Endothelial cell of umbilical vein (primary cell): Measurements from ENCODE around the gene ZNF57. TPM values are rescaled to one million over a fixed set of nuclear protein-coding genes. Genes with fewer than 3 reads are reported as not detected.

ENCODE experiments used
- BruUV-seq: library from RNA; stranded (reverse); fragments of 400-500 nt; replicated peaks from 2 replicates; lab custom pipeline; 2021; lab: Mats Ljungman, UMichigan
- CTCF ChIA-PET: fragments of 300-600, 350-600 bp; sonication (Branson Sonifier 250); formaldehyde crosslinking; loops from one replicate; lab custom pipeline; 2021; ENCODE audit warnings: antibody characterized with exemption, inconsistent platforms; lab: Charles Lee
- POLR2A ChIA-PET: fragments of 300-600, 350-600 bp; sonication (Branson Sonifier 250); formaldehyde crosslinking; loops from one replicate; lab custom pipeline; 2021; ENCODE audit warnings: antibody characterized with exemption, inconsistent platforms; lab: Charles Lee
- DNase-seq: peaks from one replicate; pipeline ENCODE4 v3.0.0-alpha.2; 2011; ENCODE audit warnings: low read depth, low spot score
- FAIRE-seq: peaks from 2 replicates; lab custom pipeline; 2011; peaks lifted over from hg19 to GRCh38; lab: Jason Lieb, UNC
- H2AFZ ChIP-seq: 2 replicates; pipeline ENCODE4 v1.6.0; 2012; ENCODE audit warnings: low read depth, low read length, control low read depth, inconsistent platforms
- H3K27ac ChIP-seq: 2 replicates; pipeline ENCODE4 v1.5.1; 2011; ENCODE audit warnings: low read depth, mild to moderate bottlenecking, control low read depth, low read length, moderate library complexity; ENCODE audit not compliant: insufficient read depth
- H3K27me3 ChIP-seq, 2 experiments: 2 replicates each; pipeline versions ENCODE4 v1.6.0 to v1.6.1; 2011; ENCODE audit warnings: low read length in 2 of 2, mixed read lengths in 1 of 2; ENCODE audit not compliant: control insufficient read depth in 2 of 2, insufficient read depth in 2 of 2
- H3K36me3 ChIP-seq, 2 experiments: 2 replicates in 1 of 2; 3 replicates in 1 of 2; pipeline ENCODE4 v1.5.1; 2011; ENCODE audit warnings: low read length in 2 of 2, mild to moderate bottlenecking in 1 of 2, moderate library complexity in 1 of 2; ENCODE audit not compliant: control insufficient read depth in 2 of 2, insufficient read depth in 2 of 2; ENCODE audit errors: extremely low read depth in 1 of 2
- H3K4me1 ChIP-seq: 3 replicates; pipeline ENCODE4 v1.5.1; 2011; ENCODE audit warnings: mild to moderate bottlenecking, low read length; ENCODE audit not compliant: control insufficient read depth, insufficient read depth; ENCODE audit errors: extremely low read depth
- H3K4me2 ChIP-seq: 2 replicates; pipeline ENCODE4 v1.6.1; 2011; ENCODE audit warnings: low read length, control low read depth, mixed read lengths; ENCODE audit not compliant: insufficient read depth
- H3K4me3 ChIP-seq, 3 experiments: fragments of 200-600 bp in 1 of 3; sonication (generic), shearing (Covaris generic) in 1 of 3; replicated peaks in 1 of 3; 2 replicates each; pipeline ENCODE4 v1.5.1; 2011 to 2016; ENCODE audit warnings: control low read depth in 3 of 3, low read length in 3 of 3, mild to moderate bottlenecking in 2 of 3, inconsistent platforms in 1 of 3, low read depth in 1 of 3, moderate library complexity in 1 of 3; ENCODE audit not compliant: insufficient read depth in 1 of 3
- H3K79me2 ChIP-seq: 2 replicates; pipeline ENCODE4 v1.6.0; 2012; ENCODE audit warnings: low read length, inconsistent platforms; ENCODE audit not compliant: control insufficient read depth, insufficient read depth
- H3K9ac ChIP-seq: replicated peaks from 2 replicates; pipeline ENCODE3; 2011; ENCODE audit warnings: low read length, control low read depth; ENCODE audit not compliant: insufficient read depth; ENCODE audit errors: extremely low read depth
- H3K9me1 ChIP-seq: replicated peaks from 3 replicates; pipeline ENCODE4 v1.6.0; 2011; ENCODE audit warnings: mild to moderate bottlenecking, low read length; ENCODE audit not compliant: control insufficient read depth, insufficient read depth; ENCODE audit errors: extremely low read depth
- H3K9me3 ChIP-seq: replicated peaks from 2 replicates; pipeline ENCODE4 v1.5.1; 2012; ENCODE audit warnings: low read length, inconsistent platforms; ENCODE audit not compliant: control insufficient read depth, insufficient read depth
- H4K20me1 ChIP-seq: replicated peaks from 2 replicates; pipeline ENCODE3; 2011; ENCODE audit warnings: mild to moderate bottlenecking, low read length; ENCODE audit not compliant: control insufficient read depth, insufficient read depth; ENCODE audit errors: extremely low read depth
- CTCF ChIP-seq, 2 donors: IDR thresholded peaks; 1 replicate in 1 of 2; 2 replicates in 1 of 2; pipeline ENCODE4 v1.5.1; 2011; ENCODE audit warnings: low read length in 2 of 2, mild to moderate bottlenecking in 2 of 2, moderate library complexity in 2 of 2, control low read depth in 1 of 2, inconsistent platforms in 1 of 2, low read depth in 1 of 2; ENCODE audit not compliant: insufficient read depth in 1 of 2; ENCODE audit errors: extremely low read depth in 1 of 2
- EZH2 ChIP-seq: IDR thresholded peaks from 2 replicates; pipeline ENCODE4 v1.6.1; 2012; ENCODE audit warnings: borderline replicate concordance, low read depth, mild to moderate bottlenecking, moderate library complexity, low read length, inconsistent platforms; ENCODE audit not compliant: severe bottlenecking
- FOS ChIP-seq: IDR thresholded peaks from 2 replicates; pipeline ENCODE4 v1.6.1; 2011; ENCODE audit warnings: mild to moderate bottlenecking, low read length, moderate library complexity, borderline replicate concordance; ENCODE audit not compliant: insufficient read depth
- GATA2 ChIP-seq: IDR thresholded peaks from 2 replicates; pipeline ENCODE4 v1.7.0; 2011; ENCODE audit warnings: low read depth, mild to moderate bottlenecking, moderate library complexity, mixed read lengths, low read length; ENCODE audit not compliant: insufficient read length, insufficient read depth
- JUN ChIP-seq: IDR thresholded peaks from 2 replicates; pipeline ENCODE4 v1.6.1; 2011; ENCODE audit warnings: borderline replicate concordance, low read depth; ENCODE audit not compliant: insufficient read length, insufficient read depth
- MAX ChIP-seq: IDR thresholded peaks from 2 replicates; pipeline ENCODE4 v1.6.1; 2011; ENCODE audit not compliant: insufficient read depth, insufficient read length
- MYC ChIP-seq: IDR thresholded peaks from one replicate; pipeline ENCODE4 v1.6.1; 2011; ENCODE audit warnings: mild to moderate bottlenecking, low read depth, low read length
- POLR2A ChIP-seq: IDR thresholded peaks from 2 replicates; pipeline ENCODE4 v1.6.1; 2012; ENCODE audit warnings: low read depth, mild to moderate bottlenecking, control low read depth, low read length
- POLR2AphosphoS5 ChIP-seq: IDR thresholded peaks from 2 replicates; pipeline ENCODE4 v1.6.1; 2012; ENCODE audit warnings: low read depth, mild to moderate bottlenecking, control low read depth, low read length, moderate library complexity; ENCODE audit not compliant: insufficient read depth
- dilution Hi-C: fragments of 300-500 bp; cut with MboI; formaldehyde crosslinking; loops from one replicate; pipeline ENCODE4 v1.15.0; 2019; ENCODE audit warnings: low sequenced_read_pairs; ENCODE audit not compliant: extremely low pct_ligation_motif_present
- intact Hi-C: fragments of 100-400 bp; cut with micrococcal nuclease; formaldehyde crosslinking; loops from one replicate; pipeline ENCODE4 v1.10.0; 2022
- polyA plus RNA-seq, 4 experiments: library from polyadenylated mRNA; depleted of rRNA in 3 of 4; stranded (reverse) in 3 of 4; unstranded in 1 of 4; fragments of >200 nt; gene quantifications; 2 replicates each; pipeline versions ENCODE4 v1.2.1 to v1.2.3, GENCODE V29; 2011 to 2012; ENCODE audit warnings: missing spikeins in 1 of 4
- total RNA-seq: library from RNA; stranded (reverse); gene quantifications from 2 replicates; pipeline ENCODE4 v1.2.3, GENCODE V29; 2021

The ZNF57 gene
- total and polyA plus RNA-seq, 2 donors (not counting 3 experiments of a cell fraction or from before 2014, with no cell fraction given), result 2.0 to 3.6 TPM

- H3K27ac ChIP-seq, result no peak overlapping the region
- H4K20me1 ChIP-seq, result no peaks in the 10 kb centered on the region
- no peaks in the 10 kb centered on the region for H3K27me3 ChIP-seq
- no peaks in the 10 kb centered on the region for H3K79me2 ChIP-seq
- BruUV-seq, result no TSS peak
- dilution Hi-C loops, result no loop called here
- H3K9me3 ChIP-seq, result peaks cover 2% of the 10 kb centered on the region
- ChIA-PET POLR2A (no interaction called here), CTCF (no interaction called here)
- no peak overlapping the region for H3K4me3 ChIP-seq
- no peak overlapping the region for H2AFZ ChIP-seq
- intact Hi-C loops, result no loop called here
- no peak overlapping the region for H3K4me2 ChIP-seq
- H3K9ac ChIP-seq, result no peak overlapping the region
- DNase-seq (no peak), FAIRE-seq (no peak)
- peaks cover 0 to 4% of the 10 kb centered on the region in 2 experiments for H3K36me3 ChIP-seq
- no peaks in the 10 kb centered on the region for H3K9me1 ChIP-seq
- no peaks in the 10 kb centered on the region for H3K4me1 ChIP-seq
- no peak for TF ChIP-seq JUN
- no peak for TF ChIP-seq POLR2A
- TF ChIP-seq CTCF (IDR thresholded peaks at IDR 0.05; ENCODE audit: extremely low read depth in 1 of 2, insufficient read depth in 1 of 2, low read depth in 1 of 2, low read length in 2 of 2), result no peak
- TF ChIP-seq MYC, result no peak
- TF ChIP-seq MAX, result no peak
- TF ChIP-seq GATA2, result no peak
- TF ChIP-seq FOS, result no peak
- no peak for TF ChIP-seq POLR2AphosphoS5
- no peak for TF ChIP-seq EZH2
These were observed 25.8 kb downstream of the ZNF57 start for GRCh38 chr19:2926341-2927031.
